Bronchial epithelial cell (primary cell): Measurements from ENCODE around the gene SLC6A19. TPM values are rescaled to one million over a fixed set of nuclear protein-coding genes. Genes with fewer than 3 reads are reported as not detected.

Source experiments
- DNase-seq: peaks from one replicate; pipeline ENCODE4 v3.0.0-alpha.2; 2010; ENCODE audit warnings: low read depth
- FAIRE-seq: peaks from 2 replicates; lab custom pipeline; 2011; peaks lifted over from hg19 to GRCh38; lab: Jason Lieb, UNC
- H3K27me3 ChIP-seq: 2 replicates; pipeline ENCODE4 v1.5.1; 2011; ENCODE audit warnings: low read length; ENCODE audit not compliant: control insufficient read depth, insufficient read depth
- H3K36me3 ChIP-seq: 2 replicates; pipeline ENCODE4 v1.5.1; 2011; ENCODE audit warnings: low read length; ENCODE audit not compliant: control insufficient read depth, insufficient read depth
- H3K4me3 ChIP-seq: 2 replicates; pipeline ENCODE4 v1.5.1; 2011; ENCODE audit warnings: mild to moderate bottlenecking, low read depth, low read length, control low read depth
- total RNA-seq: library from RNA; depleted of rRNA; stranded (reverse); fragments of >200 nt; gene quantifications from 2 replicates; pipeline ENCODE4 v1.2.1, GENCODE V29; 2014
- TF ChIP-seq, protein P1 (sequence below): IDR thresholded peaks from 2 replicates; pipeline ENCODE4 v1.5.1; 2011; ENCODE audit warnings: mild to moderate bottlenecking, moderate library complexity, low read length, control low read depth, inconsistent platforms; ENCODE audit not compliant: insufficient read depth, severe bottlenecking

The SLC6A19 gene
- total RNA-seq, 1 donor from 2014 or later = not detected

DNA sequence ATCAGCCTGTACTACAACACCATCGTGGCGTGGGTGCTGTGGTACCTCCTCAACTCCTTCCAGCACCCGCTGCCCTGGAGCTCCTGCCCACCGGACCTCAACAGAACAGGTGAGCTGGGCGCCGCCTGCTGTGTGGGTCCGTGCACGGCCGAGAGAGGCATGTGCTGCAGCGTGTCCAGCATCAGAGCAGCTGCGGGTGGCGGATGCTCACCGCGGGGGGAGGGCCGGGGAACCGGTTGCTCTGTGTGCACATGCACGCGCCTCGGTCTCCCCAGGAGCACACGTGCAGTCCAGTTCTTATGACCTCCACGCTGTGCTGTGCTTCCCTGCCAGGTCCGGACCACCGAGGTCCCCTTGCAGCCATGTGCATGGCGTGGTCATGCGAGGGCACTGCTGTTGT, 31.4 kb downstream of the SLC6A19 start:
- no peak overlapping the region for H3K4me3 ChIP-seq
- no peaks in the 10 kb centered on the region for H3K36me3 ChIP-seq
- FAIRE-seq (no peak), DNase-seq (no peak)
- TF ChIP-seq, protein P1, sequence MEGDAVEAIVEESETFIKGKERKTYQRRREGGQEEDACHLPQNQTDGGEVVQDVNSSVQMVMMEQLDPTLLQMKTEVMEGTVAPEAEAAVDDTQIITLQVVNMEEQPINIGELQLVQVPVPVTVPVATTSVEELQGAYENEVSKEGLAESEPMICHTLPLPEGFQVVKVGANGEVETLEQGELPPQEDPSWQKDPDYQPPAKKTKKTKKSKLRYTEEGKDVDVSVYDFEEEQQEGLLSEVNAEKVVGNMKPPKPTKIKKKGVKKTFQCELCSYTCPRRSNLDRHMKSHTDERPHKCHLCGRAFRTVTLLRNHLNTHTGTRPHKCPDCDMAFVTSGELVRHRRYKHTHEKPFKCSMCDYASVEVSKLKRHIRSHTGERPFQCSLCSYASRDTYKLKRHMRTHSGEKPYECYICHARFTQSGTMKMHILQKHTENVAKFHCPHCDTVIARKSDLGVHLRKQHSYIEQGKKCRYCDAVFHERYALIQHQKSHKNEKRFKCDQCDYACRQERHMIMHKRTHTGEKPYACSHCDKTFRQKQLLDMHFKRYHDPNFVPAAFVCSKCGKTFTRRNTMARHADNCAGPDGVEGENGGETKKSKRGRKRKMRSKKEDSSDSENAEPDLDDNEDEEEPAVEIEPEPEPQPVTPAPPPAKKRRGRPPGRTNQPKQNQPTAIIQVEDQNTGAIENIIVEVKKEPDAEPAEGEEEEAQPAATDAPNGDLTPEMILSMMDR = no peak
- H3K27me3 ChIP-seq = peaks cover 1% of the 10 kb centered on the region

DNA sequence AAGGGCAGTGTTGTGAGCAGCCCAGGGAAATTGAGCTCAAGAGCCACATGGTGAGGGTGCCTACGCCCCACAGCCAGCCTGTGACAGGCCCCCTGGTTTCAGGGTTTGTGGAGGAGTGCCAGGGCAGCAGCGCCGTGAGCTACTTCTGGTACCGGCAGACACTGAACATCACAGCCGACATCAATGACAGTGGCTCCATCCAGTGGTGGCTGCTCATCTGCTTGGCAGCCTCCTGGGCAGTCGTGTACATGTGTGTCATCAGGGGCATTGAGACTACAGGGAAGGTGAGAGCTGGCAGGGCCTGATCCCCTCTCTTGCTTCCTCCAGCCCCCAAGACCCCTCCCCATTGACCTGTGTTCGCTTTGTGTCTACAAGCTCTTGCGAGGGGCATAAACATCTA, 34.0 kb downstream of the SLC6A19 start:
- TF ChIP-seq, protein P1 = no peak
- no peak for FAIRE-seq
- no peak for DNase-seq

DNA sequence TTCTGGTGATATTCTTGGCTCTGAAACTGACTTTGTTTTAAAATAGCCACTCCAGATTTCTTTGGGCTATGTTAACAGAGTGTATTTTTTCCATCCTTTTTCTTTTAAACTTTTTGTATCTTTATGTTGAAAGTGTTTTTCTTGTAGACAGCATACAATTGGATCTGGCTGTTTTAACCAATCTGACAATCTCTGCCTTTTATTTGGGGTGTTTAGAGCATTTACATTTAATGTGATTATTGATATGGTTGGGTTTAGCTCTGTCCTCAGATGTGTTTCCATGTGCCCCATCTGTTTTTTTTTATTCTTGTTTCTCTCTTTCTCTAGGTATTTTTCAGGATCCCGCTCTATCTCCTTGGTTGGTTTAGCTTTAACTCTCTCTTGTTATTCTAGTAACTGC, 34.4 kb downstream of the SLC6A19 start:
- DNase-seq (no peak), FAIRE-seq (no peak)
- TF ChIP-seq, protein P1 = no peak
- no peaks in the 10 kb centered on the region for H3K27me3 ChIP-seq
- H3K4me3 ChIP-seq = no peak overlapping the region
- no peaks in the 10 kb centered on the region for H3K36me3 ChIP-seq

More for the DNA sequence above, 34.0 kb downstream of the SLC6A19 start:
- H3K36me3 ChIP-seq = no peaks in the 10 kb centered on the region
- no peak overlapping the region for H3K4me3 ChIP-seq
- H3K27me3 ChIP-seq = no peaks in the 10 kb centered on the region

DNA sequence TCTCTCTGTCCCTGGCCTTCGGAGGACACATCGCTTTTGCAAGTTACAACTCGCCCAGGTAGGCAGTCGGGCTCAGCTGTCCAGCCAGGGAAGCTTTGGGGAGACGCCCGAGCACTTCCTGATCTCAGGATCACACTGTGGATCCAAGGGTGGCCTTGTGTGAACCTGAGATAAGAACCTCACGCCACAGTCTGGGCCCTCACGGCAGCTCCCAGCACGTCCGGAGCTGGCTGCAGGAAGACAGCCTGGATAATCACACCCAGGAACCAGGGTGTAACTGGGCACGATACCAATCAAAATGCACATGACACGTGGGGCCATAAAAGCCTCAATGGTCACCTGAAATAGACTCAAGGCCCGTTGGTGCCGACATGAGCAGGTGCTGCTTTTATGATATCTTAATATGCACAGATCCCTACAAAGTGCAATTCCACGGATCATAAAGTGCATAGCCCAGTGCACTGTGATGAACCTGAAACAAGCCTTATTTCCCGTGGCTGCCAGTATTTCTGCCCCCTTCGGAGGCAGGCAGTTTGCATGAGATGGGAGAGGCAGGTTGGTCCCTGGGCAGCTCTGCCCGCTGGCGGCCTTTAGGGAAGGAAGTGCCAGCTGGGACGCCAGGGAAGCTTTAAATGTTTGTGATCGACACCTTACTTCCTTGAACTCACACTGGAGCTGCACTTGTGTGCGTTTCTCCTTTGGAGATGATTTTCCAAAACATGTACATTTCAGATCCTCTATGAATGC, 38.3 kb downstream of the SLC6A19 start:
- TF ChIP-seq, protein P1 = no peak
- H3K36me3 ChIP-seq = no peaks in the 10 kb centered on the region
- DNase-seq = no peak
- FAIRE-seq = no peak
- no peak overlapping the region for H3K4me3 ChIP-seq
- H3K27me3 ChIP-seq = no peaks in the 10 kb centered on the region

DNA sequence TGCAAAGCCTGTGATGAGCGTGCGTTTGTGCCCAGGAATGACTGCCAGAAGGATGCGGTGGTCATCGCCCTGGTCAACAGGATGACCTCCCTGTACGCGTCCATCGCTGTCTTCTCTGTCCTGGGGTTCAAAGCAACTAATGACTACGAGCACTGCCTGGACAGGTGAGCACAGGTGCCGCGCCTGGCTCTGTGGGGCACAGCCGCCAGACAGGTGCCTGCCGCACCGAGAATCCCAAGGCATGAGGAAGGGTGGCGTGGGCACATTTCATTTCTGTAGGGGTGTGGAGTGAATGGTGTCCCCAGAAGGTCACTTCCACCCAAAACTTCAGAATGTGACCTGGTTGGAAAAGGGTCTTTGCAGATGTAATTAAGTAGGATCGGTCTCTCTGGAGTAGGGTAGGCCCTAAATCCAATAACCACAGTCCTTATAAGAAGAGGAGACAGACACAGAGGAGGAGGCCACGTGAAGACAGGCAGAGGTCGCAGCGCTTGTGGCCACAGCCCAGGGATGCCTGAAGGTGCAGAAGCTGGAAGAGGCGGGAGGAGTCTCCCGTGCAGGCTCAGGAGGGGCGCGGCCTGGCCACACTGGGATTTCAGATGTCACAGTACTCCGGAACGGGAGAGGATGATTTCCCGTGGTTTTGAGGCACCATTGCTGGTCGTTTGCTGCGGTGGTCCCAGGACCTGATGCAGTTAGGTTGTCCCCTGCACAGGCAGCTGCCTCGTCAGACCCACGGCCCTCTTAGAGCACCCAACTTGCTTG, 39.3 kb downstream of the SLC6A19 start:
- TF ChIP-seq, protein P1 = no peak
- no peak for DNase-seq
- H3K27me3 ChIP-seq = no peaks in the 10 kb centered on the region
- no peak for FAIRE-seq
- no peak overlapping the region for H3K4me3 ChIP-seq
- no peaks in the 10 kb centered on the region for H3K36me3 ChIP-seq
